Kidney capillary endothelial cell (primary cell): ENCODE measurements around the gene CPNE6.

Experiments
- DNase-seq: peaks from one replicate; pipeline ENCODE4 v3.0.0-alpha.2; 2018; ENCODE audit warnings: low spot score

CPNE6 gene

DNA sequence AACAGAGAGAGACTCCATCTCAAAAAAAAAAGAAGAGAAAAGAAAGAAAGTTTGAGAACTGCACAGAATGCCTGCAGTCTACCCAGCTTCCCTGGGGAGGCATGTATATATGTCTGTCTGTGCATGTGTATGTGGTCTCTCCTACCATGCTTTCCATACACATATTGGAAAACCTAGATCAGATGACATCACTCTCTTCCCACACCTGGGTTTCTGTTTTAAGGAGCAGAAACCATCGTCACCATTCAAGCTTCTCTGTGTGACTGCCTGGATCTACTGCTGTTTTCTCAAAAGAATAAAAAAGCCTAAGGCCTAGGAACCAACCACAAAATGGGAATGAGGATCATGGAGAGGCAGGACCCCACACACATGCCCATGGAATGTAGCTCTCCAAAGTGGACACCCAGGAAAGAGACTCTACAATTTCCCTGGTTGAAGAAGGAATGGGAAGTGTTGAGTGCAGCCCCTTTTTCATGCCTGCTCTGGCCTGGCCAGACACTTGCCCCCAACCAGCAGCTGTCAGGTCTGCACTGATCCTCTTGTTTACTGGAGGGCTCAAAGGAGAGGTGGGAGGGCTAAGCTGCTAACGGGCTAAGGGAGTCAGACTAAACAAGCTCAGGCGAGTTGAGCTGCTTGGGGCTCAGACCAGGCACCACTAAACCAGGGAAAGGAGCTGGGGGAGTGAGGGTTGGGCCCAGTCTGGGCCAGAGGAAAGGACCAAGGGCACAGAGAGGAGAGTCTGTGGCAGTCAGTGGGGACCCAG is 15.0 kb downstream of the CPNE6 start:
- DNase-seq = no peak

DNA sequence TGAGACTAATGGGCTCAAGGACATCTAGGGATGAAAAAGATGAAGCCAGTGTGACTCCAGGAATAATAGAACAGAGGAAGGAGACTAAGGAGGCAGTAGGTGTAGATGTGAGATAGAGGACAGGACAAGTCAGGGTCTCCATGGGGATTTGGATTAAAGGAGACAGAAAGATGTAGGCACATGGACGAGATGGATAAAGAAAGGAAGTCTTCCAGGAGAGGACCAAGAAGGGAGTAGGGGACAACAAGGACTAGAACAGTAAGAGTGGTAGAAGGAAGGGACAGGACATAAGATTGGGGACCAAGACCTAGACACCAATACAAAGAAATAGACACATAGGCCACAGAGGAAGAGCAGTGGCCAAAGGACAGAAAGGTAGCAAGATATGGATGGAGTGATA is 15.6 kb downstream of the CPNE6 start:
- DNase-seq = no peak

DNA sequence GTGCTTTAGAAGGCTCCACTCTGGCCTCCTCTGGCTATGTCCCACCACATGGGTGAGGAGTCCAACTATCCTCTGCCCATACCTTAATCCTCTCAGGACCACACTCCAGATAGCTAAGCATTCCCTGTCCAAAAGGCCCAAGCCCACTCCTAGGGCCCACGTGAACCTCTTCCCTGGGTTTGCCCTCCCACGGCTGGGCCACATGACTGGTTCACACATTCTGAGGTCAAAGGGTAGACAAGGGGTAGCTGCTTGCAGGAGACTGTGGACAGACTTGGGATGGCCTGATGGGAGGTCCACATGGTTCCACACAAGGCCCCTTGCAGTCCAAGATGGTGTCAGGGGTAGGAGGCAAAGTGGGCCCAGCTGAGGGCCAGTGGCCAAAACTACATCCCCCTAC is 16.7 kb downstream of the CPNE6 start:
- no peak for DNase-seq

DNA sequence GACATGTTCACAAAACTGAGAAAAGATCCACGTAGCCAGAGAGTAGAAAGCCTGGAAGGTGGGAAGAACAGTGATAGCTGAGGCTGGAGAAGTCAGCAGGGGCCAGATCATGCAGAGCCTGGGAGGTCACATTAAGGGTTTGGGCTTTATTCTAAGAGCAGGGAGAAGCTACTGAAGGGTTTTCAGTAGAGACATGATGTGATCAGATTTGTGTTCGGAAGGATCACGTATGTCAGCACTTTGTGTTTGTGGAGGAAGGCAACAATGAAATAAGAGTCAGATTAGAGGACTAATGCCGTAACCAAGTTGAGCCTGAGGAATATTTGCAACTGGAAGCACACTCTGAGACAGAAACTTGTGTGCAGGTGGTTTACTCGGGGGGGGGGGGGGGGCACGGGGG is 18.5 kb downstream of the CPNE6 start:
- no peak for DNase-seq

DNA sequence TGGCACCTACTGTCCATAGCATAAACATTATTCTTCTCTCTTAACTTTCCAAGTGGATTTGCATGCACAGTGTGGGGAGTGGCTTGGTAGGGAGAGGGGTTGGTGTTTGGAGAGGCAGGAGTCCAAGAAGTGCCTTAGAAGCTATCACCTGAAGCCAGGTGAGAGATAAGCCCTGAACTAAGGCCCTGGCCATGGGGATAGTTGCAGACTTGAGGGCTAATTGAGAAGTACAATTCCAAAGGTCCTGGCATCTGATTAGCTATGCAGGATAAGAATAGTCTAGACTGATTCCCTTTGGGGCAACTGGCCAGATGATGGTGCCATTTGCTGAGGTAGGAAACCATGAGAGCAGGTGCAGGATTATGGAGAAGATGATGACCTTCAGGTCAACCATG is 20.7 kb downstream of the CPNE6 start:
- DNase-seq = no peak

DNA sequence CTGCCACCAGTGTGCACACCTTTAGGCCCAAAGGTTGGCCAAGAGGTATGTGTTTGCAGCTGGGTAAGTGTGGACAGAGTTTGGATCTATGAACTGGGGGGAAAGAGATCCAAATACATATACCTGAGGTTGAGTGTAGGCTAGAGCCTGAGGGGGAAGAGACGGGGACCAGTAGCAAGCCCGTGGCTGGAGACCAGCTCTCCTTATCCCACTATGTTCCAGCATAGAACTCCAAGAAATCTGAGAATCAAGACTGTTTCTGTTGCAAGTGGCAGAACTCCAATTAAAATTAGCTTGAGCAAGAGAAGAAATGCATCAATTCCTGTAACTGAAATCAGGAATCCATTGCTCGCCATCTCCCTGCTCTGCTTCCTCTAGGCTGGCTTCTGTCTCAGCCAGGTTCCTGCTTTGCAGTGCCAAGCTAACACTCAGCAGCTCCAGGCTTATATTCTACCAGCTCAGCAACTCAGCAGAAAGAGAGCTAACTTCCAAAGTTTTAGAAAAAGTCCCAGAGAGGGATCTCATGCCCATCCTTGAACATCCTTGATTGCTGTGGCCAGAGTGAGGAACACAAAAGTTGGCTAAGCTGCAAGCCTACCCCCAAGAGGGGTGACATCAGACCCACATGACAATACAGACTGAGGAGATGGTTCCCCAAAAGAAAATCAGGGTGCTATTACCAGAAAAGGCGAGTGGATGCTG is 21.3 kb downstream of the CPNE6 start:
- DNase-seq = no peak

DNA sequence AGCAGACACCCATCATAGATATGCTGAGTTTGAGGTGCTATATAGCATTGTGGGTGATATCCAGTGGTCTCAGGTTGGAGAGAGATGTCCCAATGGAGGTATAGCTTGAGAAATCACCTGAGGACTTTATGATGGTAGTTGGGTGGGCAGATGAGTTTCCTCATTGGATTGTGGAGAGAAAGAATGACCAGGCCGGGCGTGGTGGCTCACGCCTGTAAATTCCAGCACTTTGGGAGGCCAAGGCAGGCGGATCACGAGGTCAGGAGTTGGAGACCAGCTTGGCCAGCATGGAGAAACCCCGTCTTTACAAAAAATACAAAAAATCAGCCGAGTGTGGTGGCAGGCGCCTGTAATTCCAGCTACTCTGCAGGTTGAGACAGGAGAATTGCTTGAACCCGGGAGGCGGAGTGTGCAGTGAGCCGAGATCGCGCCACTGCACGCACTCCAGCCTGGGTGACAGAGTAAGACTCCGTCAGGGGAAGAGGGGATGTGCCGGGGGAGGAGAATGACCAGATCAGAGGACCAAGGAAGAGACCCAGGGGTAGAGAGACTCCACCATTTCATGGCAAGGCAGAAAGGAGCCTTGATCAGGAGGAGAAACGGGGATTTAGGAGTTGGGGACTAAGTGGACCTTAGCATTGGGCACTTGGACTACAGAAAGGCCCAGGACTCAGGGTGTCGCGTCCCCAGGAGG is 22.0 kb downstream of the CPNE6 start:
- no peak for DNase-seq

DNA sequence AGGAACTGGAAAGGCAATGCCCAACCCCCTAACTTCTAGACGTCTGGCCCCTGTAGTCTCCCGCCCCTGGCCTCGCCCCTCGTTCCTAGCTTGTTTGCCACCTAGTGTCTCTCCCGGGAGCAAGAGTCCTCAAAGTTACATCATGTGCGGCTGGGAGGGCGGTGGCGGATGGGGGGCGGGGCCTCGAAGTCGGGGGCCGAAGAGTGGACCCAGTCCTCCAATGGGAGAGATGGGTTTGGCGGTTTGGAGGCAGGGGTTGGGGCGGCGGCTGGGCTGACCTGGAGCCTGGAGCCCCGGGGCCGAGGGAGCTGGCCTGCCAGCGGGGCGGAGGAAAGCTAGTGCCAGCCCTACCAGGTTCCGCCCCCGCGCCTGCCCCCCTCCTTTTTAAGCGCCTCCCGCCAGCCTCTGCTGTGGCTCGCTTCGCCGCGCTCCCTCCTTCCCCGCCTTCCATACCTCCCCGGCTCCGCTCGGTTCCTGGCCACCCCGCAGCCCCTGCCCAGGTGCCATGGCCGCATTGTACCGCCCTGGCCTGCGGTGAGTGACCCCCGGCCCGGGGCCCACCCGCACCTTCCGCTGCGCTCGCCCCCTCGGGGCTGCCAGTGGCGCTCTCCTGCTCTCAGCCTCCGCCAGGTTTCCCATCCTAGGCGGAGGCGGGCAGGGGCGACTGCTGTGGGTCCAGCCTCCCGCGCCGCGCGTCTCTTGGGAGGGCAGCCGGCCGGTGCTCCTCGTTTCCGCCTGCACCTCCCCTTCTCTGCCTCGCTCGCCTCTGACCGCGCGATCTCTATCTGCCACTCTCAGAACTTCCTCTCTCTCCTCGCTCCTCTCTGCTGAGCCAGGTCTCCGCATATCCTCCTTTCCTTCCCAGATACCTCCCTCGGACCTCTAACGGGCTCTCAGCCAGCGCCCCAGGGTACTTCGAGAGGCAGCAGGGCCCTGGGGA is 22.8 kb downstream of the CPNE6 start, which contains the start of gene PCK2:
TSS of gene PCK2 (plus strand) at position 411 of the 940 bp plus-strand sequence. CDS start at position 506, 95 bp downstream.
- DNase-seq = peak; percentile 31

DNA sequence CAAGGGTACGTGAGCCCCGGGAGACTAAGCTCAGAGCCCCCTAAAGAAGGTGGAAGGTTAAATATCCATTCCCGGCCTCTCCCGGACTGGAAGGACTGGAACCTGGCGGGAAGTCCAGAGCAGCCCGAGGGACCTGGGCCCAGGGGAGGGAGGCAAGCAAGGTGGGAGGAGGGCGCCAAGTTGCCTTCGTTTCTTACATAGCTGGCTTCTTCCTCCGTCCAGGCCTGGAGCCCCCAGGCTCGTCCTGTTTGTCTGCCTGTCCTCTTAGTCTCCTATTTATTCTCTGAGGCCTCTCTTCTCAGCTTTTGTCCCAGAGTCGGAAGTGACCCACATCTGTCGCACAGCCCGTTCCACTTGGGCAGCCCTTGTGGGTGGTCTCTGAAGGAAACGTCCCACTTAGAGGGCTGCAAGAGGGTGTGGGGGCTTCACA is 23.5 kb downstream of the CPNE6 start:
- no peak for DNase-seq

DNA sequence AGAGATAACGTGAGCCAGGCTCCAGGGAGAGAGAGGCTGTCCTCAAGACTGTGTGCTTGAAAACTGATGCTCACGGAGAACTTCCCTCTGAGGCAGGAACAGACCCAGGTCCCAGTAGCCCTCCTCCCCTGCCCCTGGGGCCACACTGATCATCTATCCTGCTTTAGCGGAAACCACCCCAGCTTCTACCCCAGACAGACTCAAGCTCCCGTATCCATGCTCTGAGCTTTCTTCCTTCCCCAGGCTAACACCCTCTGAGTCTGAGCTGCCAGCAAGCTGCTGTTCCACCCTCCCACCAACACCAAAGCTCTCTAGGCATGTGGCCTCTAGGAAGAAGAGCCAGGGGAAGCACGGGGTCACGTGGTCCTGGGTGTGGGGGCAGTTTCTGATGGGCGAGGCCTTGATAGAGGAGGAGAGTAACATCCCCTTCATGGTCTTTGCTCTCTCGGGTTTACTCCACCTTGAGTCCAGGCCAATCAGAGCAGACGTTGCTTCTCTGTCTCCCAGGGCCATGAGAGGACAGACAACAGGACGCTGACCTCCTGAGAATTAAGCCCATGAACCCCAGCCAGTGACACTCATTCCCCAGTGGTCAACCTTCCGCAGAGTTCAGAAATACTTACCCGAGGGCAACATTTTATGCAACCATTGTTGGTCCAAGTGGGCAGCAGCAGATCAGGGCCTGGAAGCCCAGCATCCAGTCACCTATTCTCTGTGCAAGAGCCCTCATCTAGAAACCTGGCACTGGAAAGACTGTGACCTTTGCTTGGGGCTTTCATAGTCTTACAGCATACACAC is 24.1 kb downstream of the CPNE6 start:
- no peak for DNase-seq

DNA sequence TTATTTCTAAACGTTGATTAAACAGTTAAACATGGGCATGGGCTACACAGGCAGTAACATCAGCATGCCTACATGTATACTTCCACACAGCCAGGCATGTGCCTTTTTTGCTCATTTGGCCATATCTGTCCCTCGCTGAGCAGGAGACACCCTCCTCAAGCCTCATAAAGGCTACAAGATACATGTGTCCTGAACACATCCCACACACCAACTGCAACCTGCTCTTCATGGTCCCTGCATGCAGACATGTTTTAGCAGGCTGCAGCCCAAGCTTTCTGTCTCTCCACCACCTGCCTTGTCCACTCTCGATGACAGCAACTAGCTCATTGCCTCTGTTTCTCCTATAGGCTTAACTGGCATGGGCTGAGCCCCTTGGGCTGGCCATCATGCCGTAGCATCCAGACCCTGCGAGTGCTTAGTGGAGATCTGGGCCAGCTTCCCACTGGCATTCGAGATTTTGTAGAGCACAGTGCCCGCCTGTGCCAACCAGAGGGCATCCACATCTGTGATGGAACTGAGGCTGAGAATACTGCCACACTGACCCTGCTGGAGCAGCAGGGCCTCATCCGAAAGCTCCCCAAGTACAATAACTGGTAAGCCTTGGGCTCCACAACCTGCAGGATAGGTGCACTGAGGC is 25.3 kb downstream of the CPNE6 start:
- DNase-seq = no peak

DNA sequence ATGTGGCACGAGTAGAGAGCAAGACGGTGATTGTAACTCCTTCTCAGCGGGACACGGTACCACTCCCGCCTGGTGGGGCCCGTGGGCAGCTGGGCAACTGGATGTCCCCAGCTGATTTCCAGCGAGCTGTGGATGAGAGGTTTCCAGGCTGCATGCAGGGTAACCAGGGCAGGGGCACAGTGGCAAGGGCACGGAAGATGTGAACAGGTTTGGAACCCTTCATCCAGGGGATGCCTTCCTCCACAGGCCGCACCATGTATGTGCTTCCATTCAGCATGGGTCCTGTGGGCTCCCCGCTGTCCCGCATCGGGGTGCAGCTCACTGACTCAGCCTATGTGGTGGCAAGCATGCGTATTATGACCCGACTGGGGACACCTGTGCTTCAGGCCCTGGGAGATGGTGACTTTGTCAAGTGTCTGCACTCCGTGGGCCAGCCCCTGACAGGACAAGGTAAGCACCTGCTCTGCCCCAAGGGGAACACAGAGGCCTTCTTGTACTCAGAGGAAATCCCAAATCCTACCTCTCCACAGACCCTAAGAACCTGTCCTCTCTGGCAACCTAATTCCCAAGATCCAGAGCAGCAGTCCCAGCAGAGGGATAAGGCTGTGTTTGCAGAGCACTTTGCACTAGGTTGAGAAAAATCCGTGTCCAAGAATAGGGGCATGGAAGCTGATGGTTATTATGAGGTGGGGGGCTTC is 27.0 kb downstream of the CPNE6 start:
- DNase-seq = no peak

DNA sequence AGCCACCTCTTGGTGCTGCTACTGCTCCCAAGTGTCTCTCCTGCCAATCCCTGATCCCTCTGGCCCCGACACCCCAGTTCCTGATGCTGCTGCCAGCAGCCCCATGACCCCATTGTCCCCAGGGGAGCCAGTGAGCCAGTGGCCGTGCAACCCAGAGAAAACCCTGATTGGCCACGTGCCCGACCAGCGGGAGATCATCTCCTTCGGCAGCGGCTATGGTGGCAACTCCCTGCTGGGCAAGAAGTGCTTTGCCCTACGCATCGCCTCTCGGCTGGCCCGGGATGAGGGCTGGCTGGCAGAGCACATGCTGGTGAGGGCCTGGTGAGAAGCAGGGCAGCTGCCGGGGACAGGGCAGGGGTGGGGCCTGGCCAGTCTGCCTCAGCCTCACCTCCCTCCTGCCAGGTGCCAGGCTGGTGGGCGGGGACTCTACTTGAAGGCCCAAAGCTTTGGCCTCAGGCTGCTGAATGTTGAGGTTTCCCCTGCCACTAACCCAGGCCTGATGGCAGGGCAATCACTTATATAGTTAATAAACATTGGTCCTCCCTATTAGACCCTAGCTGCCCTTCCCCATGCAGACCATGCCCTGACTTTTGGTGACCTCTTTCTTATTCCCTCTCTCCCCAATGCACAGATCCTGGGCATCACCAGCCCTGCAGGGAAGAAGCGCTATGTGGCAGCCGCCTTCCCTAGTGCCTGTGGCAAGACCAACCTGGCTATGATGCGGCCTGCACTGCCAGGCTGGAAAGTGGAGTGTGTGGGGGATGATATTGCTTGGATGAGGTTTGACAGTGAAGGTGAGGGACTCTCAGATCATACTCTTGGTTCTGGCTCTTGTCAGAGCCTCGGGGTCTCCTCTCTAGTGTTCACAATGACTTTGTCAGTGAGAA is 27.8 kb downstream of the CPNE6 start:
- DNase-seq = no peak

DNA sequence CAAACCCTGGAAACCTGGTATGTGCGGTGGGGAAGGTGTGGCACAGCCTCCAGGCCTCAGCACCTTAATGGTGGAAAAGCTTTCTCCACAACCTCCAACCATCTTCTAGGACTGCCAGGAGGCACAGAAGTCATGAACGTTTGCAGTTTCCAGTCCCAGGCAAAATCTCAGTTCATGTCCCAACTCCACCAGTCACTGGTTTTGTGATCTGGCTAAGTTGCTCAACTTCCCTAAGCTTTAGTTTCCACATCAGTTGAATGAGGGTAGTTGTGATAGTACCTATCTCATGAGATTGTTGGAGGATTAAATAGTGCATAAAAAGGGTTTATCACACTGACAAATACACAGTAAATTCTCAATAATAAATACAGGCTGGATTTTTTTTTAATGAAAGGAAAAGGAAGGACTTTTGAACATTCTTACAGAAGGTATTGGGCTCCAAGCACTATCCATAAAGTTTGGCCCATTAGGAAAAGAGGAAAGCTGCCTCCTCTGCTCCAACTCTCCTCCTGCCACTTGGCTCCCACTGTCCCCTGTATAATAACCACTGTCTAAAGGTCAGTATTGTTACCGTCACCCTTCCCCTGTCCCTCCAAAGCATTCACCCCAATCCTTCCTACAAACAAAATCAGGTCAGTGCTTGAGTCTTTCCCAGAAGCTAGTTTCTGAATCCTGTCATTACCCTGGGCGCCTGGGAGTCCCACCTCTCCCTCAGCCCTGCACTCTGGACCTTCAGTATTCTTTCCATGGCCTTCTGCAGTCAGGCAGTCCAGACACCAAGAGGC is 29.0 kb downstream of the CPNE6 start:
- DNase-seq = no peak

DNA sequence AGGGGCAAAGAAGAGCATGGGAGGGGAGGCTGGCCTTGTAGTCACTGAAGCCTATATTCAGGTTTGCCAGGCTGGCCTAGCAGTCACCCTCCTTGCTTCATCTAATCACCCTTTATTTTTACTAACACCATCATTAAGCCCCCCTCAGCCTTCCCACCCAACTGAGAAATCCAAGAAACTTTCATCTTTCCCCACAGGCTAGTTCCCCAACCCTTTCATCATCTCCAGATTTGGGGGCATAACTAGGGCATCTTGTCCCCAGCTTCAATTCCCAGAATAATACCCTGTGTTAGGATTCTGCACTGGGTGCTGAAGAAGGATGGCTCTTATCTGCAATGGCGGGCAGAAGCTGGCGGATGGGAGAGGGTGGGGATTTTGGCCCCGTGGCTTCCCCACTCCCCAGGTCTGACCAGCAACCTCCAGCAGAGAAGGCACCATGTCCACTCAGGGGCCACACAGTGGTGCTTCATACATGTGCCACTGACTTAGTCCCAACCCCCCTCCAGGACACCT is 29.7 kb downstream of the CPNE6 start:
- DNase-seq = no peak

DNA sequence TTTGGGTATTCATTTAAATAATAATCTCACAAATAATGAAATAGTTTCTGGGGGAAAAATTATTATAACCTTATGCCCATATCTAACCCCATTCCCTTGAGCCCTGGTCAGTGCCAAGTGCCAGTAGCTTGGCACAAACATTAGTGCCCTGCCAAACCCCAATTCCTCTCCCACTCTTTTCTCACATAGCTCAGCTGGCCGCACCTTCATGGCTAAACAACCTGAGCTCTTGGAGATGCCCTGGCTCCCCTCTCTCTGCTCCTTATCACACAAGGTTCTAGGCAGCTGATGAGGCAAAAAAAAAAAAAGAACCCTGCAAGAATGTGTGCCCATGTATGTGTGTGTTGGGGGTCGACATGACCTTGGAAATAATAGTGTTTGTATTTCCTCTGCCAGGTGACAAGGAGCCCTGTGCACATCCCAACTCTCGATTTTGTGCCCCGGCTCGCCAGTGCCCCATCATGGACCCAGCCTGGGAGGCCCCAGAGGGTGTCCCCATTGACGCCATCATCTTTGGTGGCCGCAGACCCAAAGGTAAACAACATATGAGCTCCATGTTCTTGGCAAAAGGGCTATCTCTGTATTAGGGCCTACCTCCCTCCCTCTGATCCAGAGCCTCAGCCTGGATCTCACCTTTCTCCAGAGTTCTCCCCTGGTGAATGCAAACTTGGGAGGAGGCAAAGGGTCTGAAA is 31.1 kb downstream of the CPNE6 start:
- no peak for DNase-seq

DNA sequence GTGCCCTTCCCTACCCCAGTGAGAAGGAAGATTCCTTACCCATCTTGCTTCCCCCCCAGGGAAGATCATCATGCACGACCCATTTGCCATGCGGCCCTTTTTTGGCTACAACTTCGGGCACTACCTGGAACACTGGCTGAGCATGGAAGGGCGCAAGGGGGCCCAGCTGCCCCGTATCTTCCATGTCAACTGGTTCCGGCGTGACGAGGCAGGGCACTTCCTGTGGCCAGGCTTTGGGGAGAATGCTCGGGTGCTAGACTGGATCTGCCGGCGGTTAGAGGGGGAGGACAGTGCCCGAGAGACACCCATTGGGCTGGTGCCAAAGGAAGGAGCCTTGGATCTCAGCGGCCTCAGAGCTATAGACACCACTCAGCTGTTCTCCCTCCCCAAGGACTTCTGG is 32.1 kb downstream of the CPNE6 start:
- no peak for DNase-seq
